LNCaP clone FGC (cell line): ENCODE measurements around the gene HHIPL1.

Experiments
- DNase-seq: peaks from one replicate; pipeline ENCODE4 v3.0.0-alpha.2; 2011; ENCODE audit warnings: low read depth
- H3K4me3 ChIP-seq: 2 replicates; pipeline ENCODE4 v1.5.1; 2011; ENCODE audit warnings: mild to moderate bottlenecking, low read depth, low read length, control low read depth
- CTCF ChIP-seq: IDR thresholded peaks from 2 replicates; pipeline ENCODE4 v1.5.1; 2012; ENCODE audit warnings: mild to moderate bottlenecking; ENCODE audit not compliant: control insufficient read depth, insufficient read depth; ENCODE audit errors: extremely low read depth

Gene HHIPL1

GRCh38 chr14:99619835-99620834 lies 24.8 kb upstream of the HHIPL1 start:
- no peak for DNase-seq
- H3K4me3 ChIP-seq = no peak overlapping the region
- no peak for TF ChIP-seq CTCF

DNA sequence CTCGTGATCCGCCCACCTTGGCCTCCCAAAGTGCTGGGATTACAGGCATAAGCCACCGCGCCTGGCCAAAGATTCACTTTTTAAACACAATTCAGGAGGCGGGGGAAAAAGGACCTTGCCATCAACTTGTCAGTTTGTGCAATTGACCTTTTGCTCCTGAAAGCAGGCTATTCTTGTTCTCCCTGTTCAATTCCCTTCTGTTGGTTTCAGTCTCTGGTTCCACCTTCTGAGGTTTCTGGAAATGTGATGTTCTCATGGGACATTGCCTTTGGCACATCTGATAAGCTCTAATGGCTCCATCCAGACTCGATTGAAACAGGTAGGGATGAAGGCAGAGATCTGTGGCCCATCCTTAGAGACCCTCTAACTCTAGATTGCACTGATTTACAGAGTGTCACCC lies 23.0 kb upstream of the HHIPL1 start:
- DNase-seq = no peak
- TF ChIP-seq CTCF = no peak
- no peak overlapping the region for H3K4me3 ChIP-seq

DNA sequence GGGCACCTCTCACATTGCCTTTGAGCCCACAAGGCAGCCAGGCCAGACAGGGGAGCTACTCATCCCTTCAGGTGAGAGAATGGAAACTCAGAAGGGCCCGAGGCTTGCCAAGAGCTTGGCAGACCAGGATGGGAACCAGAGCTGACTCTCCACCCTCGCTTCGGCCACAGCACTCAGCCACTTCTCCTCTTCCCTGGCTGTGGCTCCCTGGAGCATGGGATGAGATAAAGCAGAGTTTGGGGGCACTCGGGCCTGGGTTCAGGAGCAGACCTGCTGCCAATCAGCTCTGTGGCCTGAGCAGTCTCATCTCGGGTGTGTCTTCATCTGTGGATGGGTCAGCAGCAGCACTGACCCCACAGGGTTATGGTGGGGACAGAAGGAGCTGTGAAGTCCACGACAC lies 20.9 kb upstream of the HHIPL1 start:
- TF ChIP-seq CTCF = no peak
- no peak overlapping the region for H3K4me3 ChIP-seq
- DNase-seq = no peak

- DNase-seq = no peak
- H3K4me3 ChIP-seq = no peak overlapping the region
- TF ChIP-seq CTCF = no peak
Measured at GRCh38 chr14:99624971-99625370, 20.0 kb upstream of the HHIPL1 start.

DNA sequence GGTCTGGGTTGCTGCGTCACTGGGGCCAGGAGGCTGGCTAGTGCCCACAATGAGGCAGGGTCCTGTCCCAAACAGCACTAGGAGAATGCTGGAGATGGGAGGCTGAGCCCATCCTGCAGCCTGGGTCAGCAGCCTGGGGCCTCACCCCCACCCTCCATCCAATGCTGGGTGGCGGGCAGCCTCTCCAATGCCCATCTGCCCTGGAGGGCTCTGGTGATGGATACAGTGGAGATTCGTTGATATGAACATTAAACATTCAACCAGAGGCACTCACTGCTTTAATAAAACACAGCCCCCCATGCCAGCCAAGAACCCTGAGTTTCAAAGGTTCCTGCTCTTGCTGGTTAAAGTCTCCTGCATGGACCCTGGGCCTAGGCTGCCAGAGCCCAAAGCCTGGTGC lies 19.5 kb upstream of the HHIPL1 start:
- no peak overlapping the region for H3K4me3 ChIP-seq
- TF ChIP-seq CTCF = no peak
- no peak for DNase-seq

- H3K4me3 ChIP-seq = no peak overlapping the region
- TF ChIP-seq CTCF = no peak
- no peak for DNase-seq
Measured at GRCh38 chr14:99626041-99626648, 18.8 kb upstream of the HHIPL1 start.

GRCh38 chr14:99627100-99627499 lies 17.8 kb upstream of the HHIPL1 start:
- DNase-seq = no peak
- H3K4me3 ChIP-seq = no peak overlapping the region
- no peak for TF ChIP-seq CTCF
